ENCODE measurements around the gene DENND1B. TPM values are rescaled to one million over a fixed set of nuclear protein-coding genes. Genes with fewer than 3 reads are reported as not detected.

Gene DENND1B
- polyA plus RNA-seq, 1 donor (not counting 4 experiments of a cell fraction or from before 2014, with no cell fraction given): 7.6 TPM

GRCh38 chr1:197664391-197664790 lies 110.9 kb downstream of the DENND1B start:
- Histone ChIP-seq H3K4me3 (ENCODE audit: control insufficient read depth in 2 of 3, extremely low read depth in 1 of 3, insufficient read depth in 2 of 3, low read depth in 1 of 3, low read length in 3 of 3) (no peak overlapping the region), H3K9me1 (ENCODE audit: control insufficient read depth, extremely low read depth, insufficient read depth, low read length) (no peaks in the 10 kb centered on the region), H2AFZ (ENCODE audit: control insufficient read depth, low read length) (no peak overlapping the region), H3K36me3 (ENCODE audit: control insufficient read depth in 2 of 2, extremely low read depth in 1 of 2, insufficient read depth in 2 of 2, low read length in 2 of 2) (no peaks in the 10 kb centered on the region), H3K4me2 (ENCODE audit: control insufficient read depth, extremely low read depth, insufficient read depth, low read depth, low read length) (no peak overlapping the region), H4K20me1 (ENCODE audit: control insufficient read depth, extremely low read depth, insufficient read depth, low read length) (no peaks in the 10 kb centered on the region), H3K9ac (ENCODE audit: control insufficient read depth, extremely low read depth, insufficient read depth, low read length) (no peak overlapping the region), H3K79me2 (ENCODE audit: control insufficient read depth, insufficient read depth, low read length) (no peaks in the 10 kb centered on the region), H3K9me3 (ENCODE audit: control insufficient read depth, low read depth, low read length) (no peaks in the 10 kb centered on the region), H3K27me3 (ENCODE audit: control insufficient read depth, extremely low read depth, insufficient read depth, low read length) (no peaks in the 10 kb centered on the region), H3K27ac (ENCODE audit: control insufficient read depth, insufficient read depth, low read length) (no peak overlapping the region), H3K4me1 (ENCODE audit: control insufficient read depth, extremely low read depth, insufficient read depth, low read length) (no peaks in the 10 kb centered on the region)
- TF ChIP-seq CTCF (optimal IDR thresholded peaks at IDR 0.05 in 1 of 3, IDR thresholded peaks at IDR 0.05 in 1 of 3, conservative IDR thresholded peaks at IDR 0.05 in 1 of 3; ENCODE audit: extremely low read depth in 1 of 3, insufficient read depth in 2 of 3, low read length in 3 of 3): no peak
- TF ChIP-seq EZH2 (IDR thresholded peaks at IDR 0.05; ENCODE audit: low read length): no peak
- FAIRE-seq (no peak), DNase-seq (ENCODE audit: low read depth, low spot score) (no peak)
- dilution Hi-C loops (cut with MboI; ENCODE audit: extremely low pct_ligation_motif_present, low sequenced_read_pairs): no loop called here

DNA sequence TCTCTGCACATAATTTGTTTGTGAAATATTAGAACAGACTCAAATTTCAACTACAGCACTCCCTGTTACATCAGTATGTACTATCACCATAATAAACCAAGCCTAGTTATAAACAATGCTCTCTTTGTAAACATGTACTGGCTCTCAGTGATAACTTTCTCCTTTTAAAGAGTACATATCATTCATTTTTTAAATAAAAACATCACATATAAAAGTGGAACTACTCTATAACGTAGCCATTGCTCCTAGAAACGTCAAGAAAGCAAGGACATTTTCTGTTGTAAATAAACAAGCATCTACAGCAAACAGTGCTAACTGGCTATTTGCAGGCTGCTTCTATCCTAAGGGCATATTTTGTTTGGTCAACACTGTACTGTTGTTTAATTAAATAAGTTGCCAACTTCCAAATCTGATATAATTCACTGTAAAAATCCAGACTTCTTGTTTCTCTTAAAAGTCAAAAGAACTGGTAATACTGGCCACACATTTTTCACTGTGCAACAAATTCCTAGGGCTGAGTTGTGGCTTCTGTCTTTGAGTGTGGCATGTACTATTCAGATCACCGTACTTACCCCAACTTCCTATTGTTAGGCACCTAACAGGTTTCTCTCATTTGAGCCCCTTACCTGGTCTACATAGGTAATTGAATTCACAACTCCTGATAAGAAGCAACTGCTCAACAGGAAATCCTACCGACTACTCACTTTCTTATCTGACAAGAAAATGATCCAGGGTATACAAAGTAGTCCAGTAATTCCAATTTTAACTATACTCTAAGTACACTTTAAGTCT lies 111.9 kb downstream of the DENND1B start:
- Histone ChIP-seq H3K4me2 (ENCODE audit: control insufficient read depth, extremely low read depth, insufficient read depth, low read depth, low read length) (no peak overlapping the region), H3K9me1 (ENCODE audit: control insufficient read depth, extremely low read depth, insufficient read depth, low read length) (no peaks in the 10 kb centered on the region), H3K36me3 (ENCODE audit: control insufficient read depth in 2 of 2, extremely low read depth in 1 of 2, insufficient read depth in 2 of 2, low read length in 2 of 2) (no peaks in the 10 kb centered on the region), H3K27ac (ENCODE audit: control insufficient read depth, insufficient read depth, low read length) (no peak overlapping the region), H2AFZ (ENCODE audit: control insufficient read depth, low read length) (no peak overlapping the region), H3K79me2 (ENCODE audit: control insufficient read depth, insufficient read depth, low read length) (no peaks in the 10 kb centered on the region), H3K4me3 (ENCODE audit: control insufficient read depth in 2 of 3, extremely low read depth in 1 of 3, insufficient read depth in 2 of 3, low read depth in 1 of 3, low read length in 3 of 3) (no peak overlapping the region), H3K4me1 (ENCODE audit: control insufficient read depth, extremely low read depth, insufficient read depth, low read length) (no peaks in the 10 kb centered on the region), H4K20me1 (ENCODE audit: control insufficient read depth, extremely low read depth, insufficient read depth, low read length) (no peaks in the 10 kb centered on the region), H3K9me3 (ENCODE audit: control insufficient read depth, low read depth, low read length) (no peaks in the 10 kb centered on the region), H3K27me3 (ENCODE audit: control insufficient read depth, extremely low read depth, insufficient read depth, low read length) (no peaks in the 10 kb centered on the region), H3K9ac (ENCODE audit: control insufficient read depth, extremely low read depth, insufficient read depth, low read length) (no peak overlapping the region)
- FAIRE-seq (no peak), DNase-seq (ENCODE audit: low read depth, low spot score) (no peak)
- dilution Hi-C loops (cut with MboI; ENCODE audit: extremely low pct_ligation_motif_present, low sequenced_read_pairs): no loop called here
- TF ChIP-seq EZH2 (IDR thresholded peaks at IDR 0.05; ENCODE audit: low read length): no peak
- no peak for TF ChIP-seq CTCF (optimal IDR thresholded peaks at IDR 0.05 in 1 of 3, IDR thresholded peaks at IDR 0.05 in 1 of 3, conservative IDR thresholded peaks at IDR 0.05 in 1 of 3; ENCODE audit: extremely low read depth in 1 of 3, insufficient read depth in 2 of 3, low read length in 3 of 3)
